RWPE2 (cell line): Measurements from ENCODE around the gene NEK2.

Experiments used
- ATAC-seq: fragments of 200-7000 bp; cut with Tn5 transposase; 3 replicates; pipeline ENCODE4 v1.9.1; 2021; ENCODE audit warnings: low read depth
- DNase-seq: peaks from one replicate; pipeline ENCODE4 v3.0.0-alpha.2; 2020; ENCODE audit warnings: low spot score
- H3K27ac ChIP-seq: fragments of 450-650 bp; 2 replicates; pipeline ENCODE4 v1.5.1; 2017; ENCODE audit warnings: mild to moderate bottlenecking; ENCODE audit not compliant: poor library complexity, severe bottlenecking
- H3K27me3 ChIP-seq: fragments of 250-450 bp; sonication (Bioruptor Pico); 2 replicates; pipeline ENCODE4 v1.5.1; 2021; ENCODE audit warnings: mild to moderate bottlenecking, moderate library complexity; ENCODE audit not compliant: insufficient read depth, poor library complexity, severe bottlenecking
- H3K36me3 ChIP-seq: fragments of 250-450 bp; sonication (Bioruptor Pico); 2 replicates; pipeline ENCODE4 v1.5.1; 2020; ENCODE audit warnings: low read depth, mild to moderate bottlenecking, moderate library complexity
- H3K4me1 ChIP-seq: fragments of 250-450 bp; sonication (Bioruptor Pico); 2 replicates; pipeline ENCODE4 v1.5.1; 2021; ENCODE audit warnings: mild to moderate bottlenecking, moderate library complexity; ENCODE audit not compliant: insufficient read depth, poor library complexity, severe bottlenecking
- H3K4me3 ChIP-seq: fragments of 250-450 bp; sonication (Bioruptor Pico); 2 replicates; pipeline ENCODE4 v1.5.1; 2021; ENCODE audit warnings: mild to moderate bottlenecking, moderate library complexity; ENCODE audit not compliant: severe bottlenecking
- H3K9me3 ChIP-seq: fragments of 250-450 bp; sonication (Bioruptor Pico); 2 replicates; pipeline ENCODE4 v1.5.1; 2021; ENCODE audit warnings: mild to moderate bottlenecking, moderate library complexity; ENCODE audit not compliant: severe bottlenecking
- TF ChIP-seq, protein P1 (sequence below): fragments of 450-650 bp; IDR thresholded peaks from one replicate; pipeline ENCODE4 v1.5.1; 2017; ENCODE audit warnings: mild to moderate bottlenecking, moderate library complexity; ENCODE audit not compliant: poor library complexity, severe bottlenecking

The NEK2 gene

DNA sequence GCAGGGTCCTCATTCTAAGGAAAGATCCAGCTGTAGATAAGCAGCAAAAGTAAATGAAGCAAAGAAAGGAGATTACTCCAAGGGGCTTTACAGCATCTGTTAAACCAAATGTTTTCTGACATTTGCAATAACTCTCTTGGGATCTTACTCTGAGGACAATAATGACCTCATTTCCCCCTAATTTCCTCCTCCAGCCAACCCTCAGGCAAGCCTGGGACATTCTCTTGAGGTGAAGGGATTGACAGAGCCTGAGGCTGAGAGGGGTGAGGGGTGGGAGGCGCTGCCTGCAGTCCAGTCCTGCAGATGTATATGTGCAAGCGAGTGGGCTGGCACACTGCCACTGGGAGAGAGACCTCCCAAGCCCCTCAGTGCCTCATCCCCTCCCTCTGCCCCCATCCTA is 40.5 kb upstream of the NEK2 start:
- DNase-seq (no peak), ATAC-seq (no peak)
- TF ChIP-seq, protein P1, sequence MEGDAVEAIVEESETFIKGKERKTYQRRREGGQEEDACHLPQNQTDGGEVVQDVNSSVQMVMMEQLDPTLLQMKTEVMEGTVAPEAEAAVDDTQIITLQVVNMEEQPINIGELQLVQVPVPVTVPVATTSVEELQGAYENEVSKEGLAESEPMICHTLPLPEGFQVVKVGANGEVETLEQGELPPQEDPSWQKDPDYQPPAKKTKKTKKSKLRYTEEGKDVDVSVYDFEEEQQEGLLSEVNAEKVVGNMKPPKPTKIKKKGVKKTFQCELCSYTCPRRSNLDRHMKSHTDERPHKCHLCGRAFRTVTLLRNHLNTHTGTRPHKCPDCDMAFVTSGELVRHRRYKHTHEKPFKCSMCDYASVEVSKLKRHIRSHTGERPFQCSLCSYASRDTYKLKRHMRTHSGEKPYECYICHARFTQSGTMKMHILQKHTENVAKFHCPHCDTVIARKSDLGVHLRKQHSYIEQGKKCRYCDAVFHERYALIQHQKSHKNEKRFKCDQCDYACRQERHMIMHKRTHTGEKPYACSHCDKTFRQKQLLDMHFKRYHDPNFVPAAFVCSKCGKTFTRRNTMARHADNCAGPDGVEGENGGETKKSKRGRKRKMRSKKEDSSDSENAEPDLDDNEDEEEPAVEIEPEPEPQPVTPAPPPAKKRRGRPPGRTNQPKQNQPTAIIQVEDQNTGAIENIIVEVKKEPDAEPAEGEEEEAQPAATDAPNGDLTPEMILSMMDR, result no peak
- no peak overlapping the region for H3K27ac ChIP-seq
- H3K36me3 ChIP-seq, result no peaks in the 10 kb centered on the region
- no peaks in the 10 kb centered on the region for H3K27me3 ChIP-seq
- H3K4me1 ChIP-seq, result no peaks in the 10 kb centered on the region
- H3K9me3 ChIP-seq, result no peaks in the 10 kb centered on the region
- H3K4me3 ChIP-seq, result no peak overlapping the region

DNA sequence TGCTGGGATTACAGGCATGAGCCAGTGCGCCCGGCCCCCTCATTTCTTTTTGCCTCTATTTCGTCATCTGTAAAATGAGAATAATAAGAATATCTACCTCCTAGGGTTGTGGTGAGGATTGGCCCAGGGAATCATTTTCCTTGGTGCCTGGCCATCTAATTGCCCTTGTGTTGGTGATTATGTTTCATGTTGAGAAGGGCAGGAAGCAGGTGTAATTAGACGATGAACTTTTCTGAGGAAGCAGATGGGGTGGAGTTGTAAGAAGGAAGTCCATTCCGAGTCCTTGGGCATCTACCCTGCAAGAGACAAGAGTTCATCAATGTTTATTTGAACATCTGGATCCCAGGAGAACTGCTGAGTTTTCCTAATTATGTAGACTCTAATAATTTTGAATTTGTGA is 38.7 kb upstream of the NEK2 start:
- no peaks in the 10 kb centered on the region for H3K9me3 ChIP-seq
- no peaks in the 10 kb centered on the region for H3K36me3 ChIP-seq
- TF ChIP-seq, protein P1, result no peak
- no peaks in the 10 kb centered on the region for H3K27me3 ChIP-seq
- no peak for ATAC-seq
- DNase-seq, result no peak
- no peak overlapping the region for H3K4me3 ChIP-seq
- H3K4me1 ChIP-seq, result no peaks in the 10 kb centered on the region
- no peak overlapping the region for H3K27ac ChIP-seq

DNA sequence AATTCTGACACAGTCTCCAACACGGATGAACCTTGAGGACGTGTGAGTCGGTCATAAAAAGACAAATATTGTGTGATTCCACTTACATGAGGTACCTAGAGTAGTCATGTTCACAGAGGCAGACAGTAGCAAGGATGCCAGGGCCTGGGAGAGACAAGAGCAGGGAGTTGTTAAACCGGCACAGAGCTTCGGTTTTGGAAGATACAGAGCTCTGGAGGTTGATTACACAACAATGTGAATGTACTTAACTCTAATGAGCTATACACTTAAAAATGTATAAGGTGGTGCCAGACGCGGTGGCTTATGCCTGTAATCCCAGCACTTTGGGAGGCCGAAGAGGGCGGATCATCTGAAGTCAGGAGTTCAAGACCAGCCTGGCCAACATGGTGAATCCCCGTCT is 37.8 kb upstream of the NEK2 start:
- Histone ChIP-seq H3K4me3 (no peak overlapping the region), H3K27me3 (no peaks in the 10 kb centered on the region), H3K9me3 (no peaks in the 10 kb centered on the region), H3K36me3 (no peaks in the 10 kb centered on the region), H3K27ac (no peak overlapping the region), H3K4me1 (no peaks in the 10 kb centered on the region)
- DNase-seq (no peak), ATAC-seq (no peak)
- TF ChIP-seq, protein P1, result no peak

DNA sequence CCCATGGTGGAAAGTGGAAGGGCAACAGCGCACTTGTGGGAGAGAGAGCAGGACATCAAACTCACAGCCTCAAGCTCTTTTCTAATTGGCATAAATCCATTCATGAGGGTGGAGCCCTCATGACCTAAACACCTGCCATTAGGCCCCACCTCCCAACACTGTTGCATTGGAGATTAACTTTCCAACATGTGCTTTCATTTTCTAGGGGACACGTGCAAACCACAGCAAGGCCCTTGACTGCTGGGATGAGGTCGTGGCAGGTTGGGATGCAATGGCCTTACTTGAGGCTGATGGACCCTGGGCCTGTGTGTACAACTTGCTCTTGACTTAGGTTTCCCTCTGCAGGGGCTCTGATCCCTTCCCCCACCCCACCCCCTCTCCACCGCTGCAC is 35.9 kb upstream of the NEK2 start:
- Histone ChIP-seq H3K4me3 (no peak overlapping the region), H3K27ac (no peak overlapping the region), H3K9me3 (no peaks in the 10 kb centered on the region), H3K4me1 (no peaks in the 10 kb centered on the region), H3K27me3 (no peaks in the 10 kb centered on the region), H3K36me3 (no peaks in the 10 kb centered on the region)
- TF ChIP-seq, protein P1, result no peak
- ATAC-seq, result no peak
- no peak for DNase-seq

DNA sequence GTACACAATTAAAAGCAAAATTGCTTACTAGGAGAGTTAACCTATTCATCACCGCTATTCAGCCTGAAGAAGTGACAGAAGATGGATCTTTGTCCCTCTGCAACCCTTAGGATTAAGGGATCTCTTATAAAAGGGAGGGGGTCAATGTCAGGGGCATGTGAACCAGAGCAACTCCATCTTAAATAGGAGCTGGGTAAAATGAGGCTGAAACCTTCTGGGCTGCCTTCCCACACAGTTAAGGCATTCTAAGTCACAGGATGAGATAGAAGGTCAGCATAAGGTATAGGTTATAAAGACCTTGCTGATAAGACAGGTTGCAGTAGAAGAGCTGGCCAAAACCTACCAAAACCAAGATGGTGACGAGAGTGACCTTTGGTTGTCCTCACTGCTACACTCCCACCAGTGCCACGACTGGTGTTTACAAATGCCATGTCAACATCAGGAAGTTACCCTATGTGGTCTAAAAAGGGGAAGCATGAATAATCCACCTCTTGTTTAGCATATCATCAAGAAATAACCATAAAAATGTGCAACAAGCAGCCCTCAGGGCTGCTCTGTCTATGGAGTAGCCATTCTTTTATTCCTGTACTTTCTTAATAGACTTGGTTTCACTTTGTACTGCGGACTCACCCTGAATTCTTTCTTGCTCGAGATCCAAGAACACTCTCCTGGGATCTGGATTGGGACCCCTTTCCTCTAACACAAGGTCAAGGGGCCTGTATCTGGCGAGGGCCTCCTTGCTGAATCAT is 35.3 kb upstream of the NEK2 start:
- TF ChIP-seq, protein P1, result no peak
- Histone ChIP-seq H3K4me3 (no peak overlapping the region), H3K27ac (no peak overlapping the region), H3K27me3 (no peaks in the 10 kb centered on the region), H3K36me3 (no peaks in the 10 kb centered on the region), H3K9me3 (no peaks in the 10 kb centered on the region), H3K4me1 (peaks cover 3% of the 10 kb centered on the region)
- ATAC-seq (no peak), DNase-seq (no peak)
